Astrocyte (in vitro differentiated cells and primary cell): ENCODE measurements around the gene FSTL4. TPM values are rescaled to one million over a fixed set of nuclear protein-coding genes. Genes with fewer than 3 reads are reported as not detected.

Experiments
- DNase-seq: peaks from one replicate; pipeline ENCODE4 v3.0.0-alpha.2; 2010; ENCODE audit warnings: low read depth
- FAIRE-seq: peaks from 2 replicates; lab custom pipeline; 2011; peaks lifted over from hg19 to GRCh38; lab: Jason Lieb, UNC
- H2AFZ ChIP-seq: 2 replicates; pipeline ENCODE4 v1.6.0; 2012; ENCODE audit warnings: low read depth, low read length, inconsistent platforms
- H3K27ac ChIP-seq: 2 replicates; pipeline ENCODE4 v1.5.1; 2011; ENCODE audit warnings: low read depth, low read length, inconsistent platforms
- H3K27me3 ChIP-seq: 2 replicates; pipeline ENCODE4 v1.6.0; 2011; ENCODE audit warnings: low read length, inconsistent platforms; ENCODE audit not compliant: insufficient read depth
- H3K36me3 ChIP-seq: 2 replicates; pipeline ENCODE4 v1.5.1; 2011; ENCODE audit warnings: low read length, inconsistent platforms; ENCODE audit not compliant: insufficient read depth
- H3K4me1 ChIP-seq: 2 replicates; pipeline ENCODE4 v1.5.1; 2011; ENCODE audit warnings: low read length, inconsistent platforms; ENCODE audit not compliant: insufficient read depth
- H3K4me2 ChIP-seq: 2 replicates; pipeline ENCODE4 v1.6.0; 2012; ENCODE audit warnings: low read length, inconsistent platforms
- H3K4me3 ChIP-seq: 2 replicates; pipeline ENCODE4 v1.5.1; 2011; ENCODE audit warnings: low read depth, mild to moderate bottlenecking, low read length, inconsistent platforms; ENCODE audit not compliant: insufficient read depth
- H3K79me2 ChIP-seq: 2 replicates; pipeline ENCODE4 v1.6.0; 2012; ENCODE audit warnings: mild to moderate bottlenecking, low read length, inconsistent platforms; ENCODE audit not compliant: insufficient read depth
- H3K9ac ChIP-seq: 2 replicates; pipeline ENCODE4 v1.6.0; 2012; ENCODE audit warnings: mild to moderate bottlenecking, low read length, inconsistent platforms
- H3K9me3 ChIP-seq: 2 replicates; pipeline ENCODE4 v1.5.1; 2012; ENCODE audit warnings: low read depth, mild to moderate bottlenecking, low read length, inconsistent platforms; ENCODE audit not compliant: insufficient read depth
- H4K20me1 ChIP-seq: 2 replicates; pipeline ENCODE4 v1.6.0; 2012; ENCODE audit warnings: low read length, inconsistent platforms; ENCODE audit not compliant: insufficient read depth
- H3K27ac Mint-ChIP-seq: one replicate; pipeline ENCODE4 v1.8.0; 2021; ENCODE audit warnings: mild to moderate bottlenecking, mixed read lengths; ENCODE audit not compliant: unreplicated experiment
- H3K27me3 Mint-ChIP-seq: one replicate; pipeline ENCODE4 v1.8.0; 2021; ENCODE audit warnings: low read depth, mixed read lengths; ENCODE audit not compliant: unreplicated experiment
- H3K36me3 Mint-ChIP-seq: one replicate; pipeline ENCODE4 v1.8.0; 2021; ENCODE audit warnings: low read depth, mixed read lengths; ENCODE audit not compliant: unreplicated experiment
- H3K4me1 Mint-ChIP-seq: one replicate; pipeline ENCODE4 v1.8.0; 2021; ENCODE audit warnings: low read depth, mixed read lengths; ENCODE audit not compliant: unreplicated experiment
- H3K4me3 Mint-ChIP-seq: one replicate; pipeline ENCODE4 v1.8.0; 2021; ENCODE audit warnings: mild to moderate bottlenecking, moderate library complexity, mixed read lengths; ENCODE audit not compliant: unreplicated experiment
- H3K9me3 Mint-ChIP-seq: one replicate; pipeline ENCODE4 v1.8.0; 2021; ENCODE audit warnings: mild to moderate bottlenecking, mixed read lengths; ENCODE audit not compliant: unreplicated experiment
- EZH2 ChIP-seq: IDR thresholded peaks from 2 replicates; pipeline ENCODE4 v1.6.1; 2012; ENCODE audit warnings: mild to moderate bottlenecking, low read length, inconsistent platforms; ENCODE audit not compliant: insufficient read depth
- total RNA-seq: library from RNA; stranded (reverse); gene quantifications from 2 replicates; pipeline ENCODE4 v1.2.1, GENCODE V29; 2021
- TF ChIP-seq, protein P1 (sequence below): IDR thresholded peaks from 2 replicates; pipeline ENCODE4 v1.5.1; 2011; ENCODE audit warnings: low read depth, mild to moderate bottlenecking, inconsistent platforms, low read length, moderate library complexity; ENCODE audit not compliant: insufficient read depth

FSTL4 gene
- total RNA-seq, 1 donor from 2014 or later: not detected

DNA sequence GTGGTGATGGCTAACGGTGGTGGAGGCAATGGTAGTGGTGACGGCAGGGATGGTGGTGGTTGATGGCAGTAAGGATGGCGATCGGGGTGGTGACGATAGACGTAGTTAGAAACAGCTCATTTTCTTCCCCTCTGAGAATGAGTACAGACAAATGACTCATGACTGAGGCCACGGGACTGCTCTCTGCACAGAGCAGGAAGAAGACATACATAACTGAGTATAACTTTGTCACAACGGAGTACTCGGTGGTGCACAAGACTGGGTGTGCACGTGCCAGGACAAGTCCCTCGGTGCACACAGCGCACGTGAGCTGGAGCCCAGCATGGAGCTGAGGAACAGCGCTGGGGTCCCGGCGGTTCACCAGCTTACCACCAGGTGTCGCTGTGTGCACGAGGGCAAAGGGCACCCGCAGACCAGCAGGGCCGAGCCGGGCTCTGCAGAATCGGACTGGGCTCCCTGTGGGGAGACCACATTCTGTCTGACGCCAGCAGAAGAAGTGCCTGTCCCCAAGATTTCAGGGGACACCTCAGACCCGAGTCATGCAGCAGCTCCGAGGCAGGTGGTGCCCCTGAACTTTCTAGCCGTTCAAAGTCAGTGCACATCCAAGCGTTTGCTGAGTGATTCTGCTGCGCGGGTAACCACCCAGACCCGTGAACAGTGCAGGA is 188.6 kb downstream of the FSTL4 start:
- Mint-ChIP-seq H3K4me3 (peak overlapping the region; percentile 7), H3K36me3 (peaks cover 3% of the 10 kb centered on the region), H3K9me3 (no peaks in the 10 kb centered on the region), H3K4me1 (peaks cover 23% of the 10 kb centered on the region), H3K27me3 (peaks cover 31% of the 10 kb centered on the region), H3K27ac (no peak overlapping the region)
- Histone ChIP-seq H4K20me1 (no peaks in the 10 kb centered on the region), H3K27me3 (peaks cover 14% of the 10 kb centered on the region), H3K4me1 (peaks cover 4% of the 10 kb centered on the region), H2AFZ (peak overlapping the region; percentile 30), H3K4me3 (no peak overlapping the region), H3K27ac (no peak overlapping the region), H3K9me3 (no peaks in the 10 kb centered on the region), H3K79me2 (no peaks in the 10 kb centered on the region), H3K9ac (no peak overlapping the region), H3K36me3 (no peaks in the 10 kb centered on the region), H3K4me2 (peak overlapping the region; percentile 35)
- no peak for FAIRE-seq
- DNase-seq: peak; percentile 18
- no peak for TF ChIP-seq EZH2
- TF ChIP-seq, protein P1, sequence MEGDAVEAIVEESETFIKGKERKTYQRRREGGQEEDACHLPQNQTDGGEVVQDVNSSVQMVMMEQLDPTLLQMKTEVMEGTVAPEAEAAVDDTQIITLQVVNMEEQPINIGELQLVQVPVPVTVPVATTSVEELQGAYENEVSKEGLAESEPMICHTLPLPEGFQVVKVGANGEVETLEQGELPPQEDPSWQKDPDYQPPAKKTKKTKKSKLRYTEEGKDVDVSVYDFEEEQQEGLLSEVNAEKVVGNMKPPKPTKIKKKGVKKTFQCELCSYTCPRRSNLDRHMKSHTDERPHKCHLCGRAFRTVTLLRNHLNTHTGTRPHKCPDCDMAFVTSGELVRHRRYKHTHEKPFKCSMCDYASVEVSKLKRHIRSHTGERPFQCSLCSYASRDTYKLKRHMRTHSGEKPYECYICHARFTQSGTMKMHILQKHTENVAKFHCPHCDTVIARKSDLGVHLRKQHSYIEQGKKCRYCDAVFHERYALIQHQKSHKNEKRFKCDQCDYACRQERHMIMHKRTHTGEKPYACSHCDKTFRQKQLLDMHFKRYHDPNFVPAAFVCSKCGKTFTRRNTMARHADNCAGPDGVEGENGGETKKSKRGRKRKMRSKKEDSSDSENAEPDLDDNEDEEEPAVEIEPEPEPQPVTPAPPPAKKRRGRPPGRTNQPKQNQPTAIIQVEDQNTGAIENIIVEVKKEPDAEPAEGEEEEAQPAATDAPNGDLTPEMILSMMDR: peak; percentile 60

DNA sequence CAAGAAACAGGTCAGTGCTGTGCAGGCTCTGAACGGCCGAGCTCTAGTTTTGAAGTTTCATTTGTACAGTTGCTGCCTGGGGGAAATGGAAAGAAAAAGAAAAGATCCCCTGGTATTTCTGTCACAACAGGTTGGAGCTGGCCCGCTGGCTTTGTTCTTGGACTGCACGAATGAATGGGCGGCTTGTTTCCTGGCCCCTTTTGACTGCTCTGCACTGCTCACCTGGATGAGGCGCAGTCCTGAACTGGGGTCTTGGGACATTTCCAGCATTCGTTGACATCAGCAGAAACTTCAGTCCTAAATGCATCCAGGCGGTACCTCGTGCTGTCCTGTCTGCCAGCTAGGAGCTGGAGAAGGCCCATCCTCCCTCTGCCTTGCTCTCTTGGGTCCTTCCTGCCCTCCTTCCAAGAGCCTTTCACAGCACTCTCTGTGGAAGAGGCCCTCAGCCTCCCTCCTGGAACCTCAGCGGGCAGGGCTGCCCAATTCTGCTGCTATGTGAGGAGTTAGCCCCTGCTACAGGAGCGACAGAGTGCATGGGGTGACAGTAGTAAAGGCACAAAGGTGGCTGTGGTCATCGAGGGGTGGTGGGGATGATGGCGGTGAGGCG is 189.2 kb downstream of the FSTL4 start:
- H4K20me1 ChIP-seq: no peaks in the 10 kb centered on the region
- no peaks in the 10 kb centered on the region for H3K79me2 ChIP-seq
- no peak overlapping the region for H3K27ac Mint-ChIP-seq
- TF ChIP-seq EZH2: no peak
- TF ChIP-seq, protein P1: no peak
- no peak for DNase-seq
- peaks cover 14% of the 10 kb centered on the region for H3K27me3 ChIP-seq
- no peak overlapping the region for H3K4me3 Mint-ChIP-seq
- H3K36me3 ChIP-seq: no peaks in the 10 kb centered on the region
- FAIRE-seq: no peak
- no peaks in the 10 kb centered on the region for H3K9me3 Mint-ChIP-seq
- peaks cover 3% of the 10 kb centered on the region for H3K36me3 Mint-ChIP-seq
- no peak overlapping the region for H2AFZ ChIP-seq
- H3K27ac ChIP-seq: no peak overlapping the region
- H3K4me3 ChIP-seq: no peak overlapping the region
- peaks cover 31% of the 10 kb centered on the region for H3K27me3 Mint-ChIP-seq
- peaks cover 23% of the 10 kb centered on the region for H3K4me1 Mint-ChIP-seq
- no peaks in the 10 kb centered on the region for H3K9me3 ChIP-seq
- no peak overlapping the region for H3K4me2 ChIP-seq
- peaks cover 4% of the 10 kb centered on the region for H3K4me1 ChIP-seq
- H3K9ac ChIP-seq: no peak overlapping the region

- no peak overlapping the region for H3K27ac ChIP-seq
- H3K4me1 ChIP-seq: peaks cover 4% of the 10 kb centered on the region
- no peak for FAIRE-seq
Observed at GRCh38 chr5:133421806-133422205, 190.5 kb downstream of the FSTL4 start.

More at GRCh38 chr5:133421806-133422205, 190.5 kb downstream of the FSTL4 start:
- H4K20me1 ChIP-seq: no peaks in the 10 kb centered on the region
- H3K9ac ChIP-seq: no peak overlapping the region
- peaks cover 14% of the 10 kb centered on the region for H3K27me3 ChIP-seq
- Mint-ChIP-seq H3K4me1 (peaks cover 14% of the 10 kb centered on the region), H3K27me3 (peaks cover 22% of the 10 kb centered on the region), H3K4me3 (no peak overlapping the region), H3K27ac (no peak overlapping the region), H3K9me3 (no peaks in the 10 kb centered on the region), H3K36me3 (no peaks in the 10 kb centered on the region)
- TF ChIP-seq, protein P1: no peak
- no peak for TF ChIP-seq EZH2
- no peaks in the 10 kb centered on the region for H3K79me2 ChIP-seq
- no peaks in the 10 kb centered on the region for H3K36me3 ChIP-seq
- no peak overlapping the region for H3K4me2 ChIP-seq
- H3K4me3 ChIP-seq: no peak overlapping the region
- DNase-seq: no peak
- H3K9me3 ChIP-seq: no peaks in the 10 kb centered on the region
- H2AFZ ChIP-seq: no peak overlapping the region
